Measurements from ENCODE around the gene CPSF6.

GRCh38 chr12:69265205-69265604 lies 25.8 kb downstream of the CPSF6 start:
- TF ChIP-seq CTCF (conservative IDR thresholded peaks at IDR 0.05) (no peak), EZH2 (IDR thresholded peaks at IDR 0.05; ENCODE audit: low read depth) (no peak)
